GM18951 (cell line): Measurements from ENCODE around the gene PNPLA7.

Experiments used
- POLR2A ChIP-seq: IDR thresholded peaks from 4 replicates; pipeline ENCODE4 v1.6.1; 2011; ENCODE audit warnings: mild to moderate bottlenecking; ENCODE audit not compliant: insufficient read length, insufficient read depth; ENCODE audit errors: extremely low read depth
- in situ Hi-C: fragments of 300-500 bp; cut with MboI; formaldehyde crosslinking; loops from one replicate; pipeline ENCODE4 v1.12.0; 2022; ENCODE audit warnings: low sequenced_read_pairs, mixed read lengths, inconsistent platforms; ENCODE audit not compliant: unreplicated experiment

The PNPLA7 gene

GRCh38 chr9:137436761-137437600, 113.2 kb downstream of the PNPLA7 start:
- no peak for TF ChIP-seq POLR2A
- in situ Hi-C loops, result no loop called here

- no peak for TF ChIP-seq POLR2A
- in situ Hi-C loops, result no loop called here
These were observed 114.0 kb downstream of the PNPLA7 start for GRCh38 chr9:137435980-137436760.

GRCh38 chr9:137435381-137435891, 114.8 kb downstream of the PNPLA7 start:
- in situ Hi-C loops, result no loop called here
- no peak for TF ChIP-seq POLR2A

GRCh38 chr9:137434498-137435380, 115.5 kb downstream of the PNPLA7 start:
- in situ Hi-C loops, result no loop called here
- TF ChIP-seq POLR2A, result no peak

GRCh38 chr9:137433916-137434431, 116.2 kb downstream of the PNPLA7 start:
- no peak for TF ChIP-seq POLR2A
- in situ Hi-C loops, result no loop called here

GRCh38 chr9:137433349-137433915, 116.8 kb downstream of the PNPLA7 start:
- TF ChIP-seq POLR2A, result no peak

GRCh38 chr9:137432687-137433348, 117.4 kb downstream of the PNPLA7 start:
- TF ChIP-seq POLR2A, result no peak
- in situ Hi-C loops, result no loop called here

More at GRCh38 chr9:137433349-137433915, 116.8 kb downstream of the PNPLA7 start:
- in situ Hi-C loops, result no loop called here

- in situ Hi-C loops, result no loop called here
These were observed 118.7 kb downstream of the PNPLA7 start for GRCh38 chr9:137431416-137431931.

GRCh38 chr9:137430723-137431415, 119.3 kb downstream of the PNPLA7 start:
- in situ Hi-C loops, result no loop called here
- no peak for TF ChIP-seq POLR2A

More at GRCh38 chr9:137431416-137431931, 118.7 kb downstream of the PNPLA7 start:
- no peak for TF ChIP-seq POLR2A

- no peak for TF ChIP-seq POLR2A
- in situ Hi-C loops, result no loop called here
These were observed 120.1 kb downstream of the PNPLA7 start for GRCh38 chr9:137429974-137430722.
